Sciatic nerve (tissue), 2 donors: ENCODE data around the gene CDCP2. TPM values are rescaled to one million over a fixed set of nuclear protein-coding genes. Genes with fewer than 3 reads are reported as not detected.
"Not testable (repeated sequence)": the region's sequence is repeated elsewhere in the genome, so short reads cannot be mapped to it uniquely, and the experiment has no call there.

Source experiments
- ATAC-seq: fragments of 200-7000 bp; cut with Tn5 transposase; one replicate; pipeline ENCODE4 v1.9.1; 2020; ENCODE audit warnings: mild to moderate bottlenecking, moderate library complexity
- DNase-seq: peaks from one replicate; pipeline ENCODE4 v3.0.0-alpha.2; 2020; ENCODE audit warnings: low spot score
- intact Hi-C: fragments of 100-400 bp; cut with DNase I; formaldehyde crosslinking; loops from one replicate; pipeline ENCODE4 v1.14.2; 2022
- total RNA-seq: library from RNA; stranded (reverse); fragmentation: NEBNext Ultra II Directional; extraction: Animal tissue kit (Norgen Biotek cat#: 25700); gene quantifications from one replicate; pipeline ENCODE4 v1.2.1, GENCODE V29; 2021
- donor health status: DM: no; HTN: no; CAD: no.
- donor health status: DM: no; HTN: no; CAD: no.

The CDCP2 gene
- total RNA-seq, 1 donor from 2014 or later, result 0.22 TPM

- intact Hi-C loops, result no loop called here
- ATAC-seq (no peak), DNase-seq (no peak)
Measured at GRCh38 chr1:54105080-54105479, 47.7 kb downstream of the CDCP2 start.

- DNase-seq, intact Hi-C loops, ATAC-seq: not testable (repeated sequence)
Measured at GRCh38 chr1:54104613-54105012, 48.2 kb downstream of the CDCP2 start.

- ATAC-seq, result no peak
- intact Hi-C loops, result no loop called here
- no peak for DNase-seq
Measured at GRCh38 chr1:54103414-54103813, 49.4 kb downstream of the CDCP2 start.

GRCh38 chr1:54100500-54100899 lies 52.3 kb downstream of the CDCP2 start:
- intact Hi-C loops, result no loop called here
- ATAC-seq (no peak), DNase-seq (no peak)

GRCh38 chr1:54099061-54099610 lies 53.7 kb downstream of the CDCP2 start:
- DNase-seq (no peak), ATAC-seq (no peak)
- intact Hi-C loops, result no loop called here

- intact Hi-C loops, result no loop called here
- no peak for ATAC-seq
- no peak for DNase-seq
Measured at GRCh38 chr1:54096877-54097240, 55.9 kb downstream of the CDCP2 start.

GRCh38 chr1:54096227-54096876 lies 56.4 kb downstream of the CDCP2 start:
- intact Hi-C loops, result no loop called here
- DNase-seq (no peak), ATAC-seq (no peak)

GRCh38 chr1:54095546-54096226 lies 57.1 kb downstream of the CDCP2 start:
- DNase-seq, result no peak
- intact Hi-C loops, result no loop called here
- peak; percentile 45 for ATAC-seq

GRCh38 chr1:54094730-54095105 lies 58.1 kb downstream of the CDCP2 start:
- ATAC-seq, intact Hi-C loops, DNase-seq: not testable (repeated sequence)

GRCh38 chr1:54094001-54094729 lies 58.6 kb downstream of the CDCP2 start:
- DNase-seq (no peak), ATAC-seq (no peak)
- intact Hi-C loops, result no loop called here

GRCh38 chr1:54091666-54092065 lies 61.1 kb downstream of the CDCP2 start:
- ATAC-seq, result no peak
- intact Hi-C loops, result no loop called here
- DNase-seq, result no peak

GRCh38 chr1:54088385-54088784 lies 64.4 kb downstream of the CDCP2 start:
- intact Hi-C loops, result no loop called here
- DNase-seq, result no peak
- ATAC-seq, result no peak

- ATAC-seq, result no peak
- DNase-seq, result no peak
- intact Hi-C loops, result no loop called here
Measured at GRCh38 chr1:54086754-54087153, 66.0 kb downstream of the CDCP2 start.

- ATAC-seq (no peak), DNase-seq (no peak)
- intact Hi-C loops, result no loop called here
Measured at GRCh38 chr1:54084794-54085193, 68.0 kb downstream of the CDCP2 start.

Other genes starting within 250 kb of the CDCP2 start
- 33.5 TPM for gene IFT25, start 207.3 kb downstream of the CDCP2 start, total RNA-seq
- 26.9 TPM for gene LRRC42, start 206.7 kb downstream of the CDCP2 start, total RNA-seq
- gene LDLRAD1, start 134.8 kb downstream of the CDCP2 start, total RNA-seq, result not detected
- gene TMEM59, start 99.8 kb downstream of the CDCP2 start, total RNA-seq, result 283 TPM
- 7.7 TPM for gene TCEANC2, start 99.4 kb downstream of the CDCP2 start, total RNA-seq
- gene CYB5RL, start 47.0 kb upstream of the CDCP2 start, total RNA-seq, result 8.1 TPM
- 31.1 TPM for gene MRPL37, start 47.2 kb upstream of the CDCP2 start, total RNA-seq